ENCODE data around the gene SNX22.

The SNX22 gene

DNA sequence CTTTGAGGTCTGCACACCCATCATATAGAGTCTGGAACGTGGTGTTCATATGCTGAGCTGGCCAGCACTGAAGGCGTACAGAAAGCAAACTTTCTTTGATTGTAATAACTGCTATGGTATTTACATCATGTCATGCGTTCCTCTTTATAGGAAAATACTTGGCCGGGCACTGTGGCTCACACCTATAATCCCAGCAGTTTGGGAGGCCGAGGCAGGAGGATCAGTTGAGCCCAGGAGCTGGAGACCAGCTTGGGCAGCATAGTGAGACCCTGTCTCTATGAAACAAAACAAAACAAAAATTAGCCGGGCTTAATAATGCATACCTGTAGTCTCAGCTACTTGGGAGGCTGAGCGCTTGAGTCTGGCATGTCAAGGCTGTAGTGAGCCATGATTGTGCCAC, 3.4 kb upstream of the SNX22 start:
- Histone ChIP-seq H3K4me2 (ENCODE audit: low read length) (no peak overlapping the region), H3K4me3 (ENCODE audit: low read depth, low read length) (no peak overlapping the region), H3K9ac (no peak overlapping the region), H3K9me3 (ENCODE audit: control insufficient read depth, low read length) (no peaks in the 10 kb centered on the region), H3K4me1 (no peaks in the 10 kb centered on the region), H3K27ac (no peak overlapping the region), H3K36me3 (ENCODE audit: control insufficient read depth, insufficient read depth, low read length) (no peaks in the 10 kb centered on the region), H2AFZ (no peak overlapping the region), H3K79me2 (no peaks in the 10 kb centered on the region), H3K27me3 (ENCODE audit: control insufficient read depth, insufficient read depth, low read length) (peaks cover 3% of the 10 kb centered on the region)
- TF ChIP-seq, protein P1, sequence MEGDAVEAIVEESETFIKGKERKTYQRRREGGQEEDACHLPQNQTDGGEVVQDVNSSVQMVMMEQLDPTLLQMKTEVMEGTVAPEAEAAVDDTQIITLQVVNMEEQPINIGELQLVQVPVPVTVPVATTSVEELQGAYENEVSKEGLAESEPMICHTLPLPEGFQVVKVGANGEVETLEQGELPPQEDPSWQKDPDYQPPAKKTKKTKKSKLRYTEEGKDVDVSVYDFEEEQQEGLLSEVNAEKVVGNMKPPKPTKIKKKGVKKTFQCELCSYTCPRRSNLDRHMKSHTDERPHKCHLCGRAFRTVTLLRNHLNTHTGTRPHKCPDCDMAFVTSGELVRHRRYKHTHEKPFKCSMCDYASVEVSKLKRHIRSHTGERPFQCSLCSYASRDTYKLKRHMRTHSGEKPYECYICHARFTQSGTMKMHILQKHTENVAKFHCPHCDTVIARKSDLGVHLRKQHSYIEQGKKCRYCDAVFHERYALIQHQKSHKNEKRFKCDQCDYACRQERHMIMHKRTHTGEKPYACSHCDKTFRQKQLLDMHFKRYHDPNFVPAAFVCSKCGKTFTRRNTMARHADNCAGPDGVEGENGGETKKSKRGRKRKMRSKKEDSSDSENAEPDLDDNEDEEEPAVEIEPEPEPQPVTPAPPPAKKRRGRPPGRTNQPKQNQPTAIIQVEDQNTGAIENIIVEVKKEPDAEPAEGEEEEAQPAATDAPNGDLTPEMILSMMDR (IDR thresholded peaks at IDR 0.05) = no peak

DNA sequence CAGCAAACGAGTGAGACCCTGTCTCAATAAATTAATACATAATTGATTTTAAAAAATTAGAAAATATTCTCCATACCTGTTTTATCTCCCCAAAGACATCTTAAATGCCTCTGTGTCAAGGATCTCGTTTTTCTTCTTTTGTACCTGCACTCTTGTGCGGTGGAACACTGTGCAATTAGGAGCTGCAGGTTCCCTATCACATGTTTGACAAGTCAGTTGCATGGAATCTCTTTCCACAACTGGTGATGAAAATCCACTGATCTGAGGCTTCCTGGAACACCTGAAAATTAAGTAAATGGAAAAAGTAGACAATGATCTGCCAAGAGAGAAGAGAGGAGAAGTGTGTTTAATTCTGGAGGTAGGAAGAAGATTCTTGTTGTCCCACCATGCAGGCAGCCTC, 3.0 kb upstream of the SNX22 start:
- no peaks in the 10 kb centered on the region for H3K4me1 ChIP-seq
- H3K27me3 ChIP-seq (ENCODE audit: control insufficient read depth, insufficient read depth, low read length) = peaks cover 3% of the 10 kb centered on the region
- no peak overlapping the region for H3K9ac ChIP-seq

DNA sequence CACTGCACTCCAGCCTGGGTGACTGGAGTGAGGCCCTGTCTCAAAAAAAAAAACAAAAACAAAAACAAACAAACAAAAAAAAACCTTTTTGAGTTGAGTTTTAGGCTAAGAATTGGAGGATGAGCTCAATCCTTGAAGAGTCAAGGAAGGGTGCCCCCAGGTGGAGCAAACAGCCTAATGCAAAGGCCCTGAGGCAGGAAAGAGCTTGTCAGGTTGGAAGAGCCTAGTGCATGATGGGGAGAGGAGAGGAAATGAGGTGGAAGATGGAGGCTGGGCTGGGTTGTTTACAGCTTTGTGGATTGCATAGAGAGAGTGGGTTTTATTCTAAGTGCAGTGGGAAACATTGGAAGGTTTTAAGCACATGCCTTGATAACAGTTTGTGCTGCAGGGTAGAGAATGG, 2.1 kb upstream of the SNX22 start:
- Histone ChIP-seq H3K36me3 (ENCODE audit: control insufficient read depth, insufficient read depth, low read length) (no peaks in the 10 kb centered on the region), H3K79me2 (no peaks in the 10 kb centered on the region), H3K4me2 (ENCODE audit: low read length) (no peak overlapping the region), H3K4me3 (ENCODE audit: low read depth, low read length) (no peak overlapping the region), H3K27me3 (ENCODE audit: control insufficient read depth, insufficient read depth, low read length) (peaks cover 3% of the 10 kb centered on the region), H2AFZ (no peak overlapping the region), H3K4me1 (no peaks in the 10 kb centered on the region), H3K9me3 (ENCODE audit: control insufficient read depth, low read length) (no peaks in the 10 kb centered on the region), H3K9ac (no peak overlapping the region), H3K27ac (no peak overlapping the region)
- TF ChIP-seq, protein P1 (IDR thresholded peaks at IDR 0.05) = no peak

More for the DNA sequence above, 3.0 kb upstream of the SNX22 start:
- Histone ChIP-seq H3K79me2 (no peaks in the 10 kb centered on the region), H3K27ac (no peak overlapping the region), H3K9me3 (ENCODE audit: control insufficient read depth, low read length) (no peaks in the 10 kb centered on the region), H2AFZ (no peak overlapping the region), H3K4me3 (ENCODE audit: low read depth, low read length) (no peak overlapping the region), H3K36me3 (ENCODE audit: control insufficient read depth, insufficient read depth, low read length) (no peaks in the 10 kb centered on the region), H3K4me2 (ENCODE audit: low read length) (no peak overlapping the region)
- TF ChIP-seq, protein P1 (IDR thresholded peaks at IDR 0.05) = no peak

DNA sequence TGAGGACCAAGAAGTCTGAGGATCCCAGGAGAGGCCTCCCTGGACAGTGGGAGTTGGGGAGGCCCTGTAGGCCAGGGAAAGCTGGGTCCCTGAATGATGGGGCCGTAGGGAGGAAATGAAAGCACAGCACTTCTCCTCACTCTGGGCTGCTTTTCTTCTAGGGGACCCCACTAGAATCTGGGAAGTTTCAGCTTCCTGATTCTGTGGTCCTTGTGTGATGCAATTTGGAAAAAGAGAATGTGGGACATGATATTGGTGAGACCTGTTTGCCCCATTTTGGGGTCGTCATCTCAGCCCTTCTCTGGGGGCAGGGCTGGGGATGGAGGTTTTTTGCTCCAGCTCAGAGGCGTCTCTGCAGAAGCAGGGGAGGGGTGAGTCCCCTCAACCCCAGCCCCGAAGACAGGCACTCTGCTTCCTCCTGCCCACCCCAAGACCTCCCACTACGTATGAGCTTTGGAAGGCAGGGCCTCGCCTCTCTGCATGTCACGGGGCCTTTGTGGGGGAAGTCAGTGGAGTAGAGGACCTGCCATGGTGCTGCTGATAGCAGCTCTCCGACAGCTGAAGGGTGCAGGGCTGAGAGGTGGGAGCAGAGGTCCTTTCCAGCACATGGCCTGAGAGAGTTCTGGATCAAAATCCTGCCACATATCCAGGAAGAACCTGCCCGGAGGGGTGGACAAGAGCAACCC, 1.5 kb upstream of the SNX22 start:
- H3K27ac ChIP-seq = no peak overlapping the region
- no peaks in the 10 kb centered on the region for H3K4me1 ChIP-seq
- H3K4me2 ChIP-seq (ENCODE audit: low read length) = no peak overlapping the region
- H2AFZ ChIP-seq = no peak overlapping the region
- H3K9me3 ChIP-seq (ENCODE audit: control insufficient read depth, low read length) = no peaks in the 10 kb centered on the region
- TF ChIP-seq, protein P1 (IDR thresholded peaks at IDR 0.05) = no peak
- H3K36me3 ChIP-seq (ENCODE audit: control insufficient read depth, insufficient read depth, low read length) = no peaks in the 10 kb centered on the region
- peaks cover 3% of the 10 kb centered on the region for H3K27me3 ChIP-seq (ENCODE audit: control insufficient read depth, insufficient read depth, low read length)
- no peak overlapping the region for H3K9ac ChIP-seq
- H3K4me3 ChIP-seq (ENCODE audit: low read depth, low read length) = no peak overlapping the region
- H3K79me2 ChIP-seq = no peaks in the 10 kb centered on the region

Measured in parathyroid adenoma (tissue), 2 donors.